ENCODE results near the gene HSPA6.
"Not testable (repeated sequence)": the region's sequence is repeated elsewhere in the genome, so short reads cannot be mapped to it uniquely, and the experiment has no call there.

- not testable (repeated sequence) for TF ChIP-seq YY1 (IDR thresholded peaks at IDR 0.05; ENCODE audit: insufficient read depth, insufficient read length); ZNF274 (IDR thresholded peaks at IDR 0.05; ENCODE audit: low read depth, low read length)
Observed at GRCh38 chr1:161562441-161562840, 38.1 kb downstream of the HSPA6 start.

All from NT2/D1 (cell line).